ENCODE data around the gene PTGER3. TPM values are rescaled to one million over a fixed set of nuclear protein-coding genes. Genes with fewer than 3 reads are reported as not detected.

PTGER3 gene
- total and polyA plus RNA-seq, 2 of the 4 experiments (the other 2 are of a cell fraction) = not detected

- CTCF ChIA-PET = no interaction called here
- H2AK5ac ChIP-seq (ENCODE audit: low read depth, low read length) = no peak overlapping the region
- H3K4ac ChIP-seq (ENCODE audit: low read depth, low read length) = no peak overlapping the region
- no peak overlapping the region for H2AFZ ChIP-seq (replicated peaks; ENCODE audit: low read length, poor library complexity)
- no peak overlapping the region for H3K4me2 ChIP-seq (ENCODE audit: low read depth, low read length)
- H4K5ac ChIP-seq (ENCODE audit: low read depth, low read length) = no peak overlapping the region
- H2AK9ac ChIP-seq (replicated peaks; ENCODE audit: low read depth, low read length, poor library complexity) = no peak overlapping the region
- no peaks in the 10 kb centered on the region for H4K20me1 ChIP-seq (ENCODE audit: insufficient read depth, low read length)
- no peak overlapping the region for H2BK15ac ChIP-seq (ENCODE audit: low read depth, low read length)
- no peaks in the 10 kb centered on the region for H3K36me3 ChIP-seq (ENCODE audit: control insufficient read depth, insufficient read depth, low read length)
- dilution Hi-C loops (cut with HindIII; ENCODE audit: low sequenced_read_pairs, unreplicated experiment) (no loop called here), intact Hi-C loops (cut with micrococcal nuclease) (no loop called here), in situ Hi-C loops (cut with MboI; ENCODE audit: low sequenced_read_pairs) (no loop called here)
- no peaks in the 10 kb centered on the region for H3K9me1 ChIP-seq (ENCODE audit: insufficient read depth, low read length)
- H3K27me3 ChIP-seq (ENCODE audit: control insufficient read depth, insufficient read depth, low read length) = peaks cover 17% of the 10 kb centered on the region
- no peak overlapping the region for H3K23ac ChIP-seq (ENCODE audit: low read depth, low read length)
- H3K14ac ChIP-seq (replicated peaks; ENCODE audit: low read depth, low read length) = no peak overlapping the region
- H2BK20ac ChIP-seq (ENCODE audit: low read depth, low read length) = no peak overlapping the region
- H3K56ac ChIP-seq (ENCODE audit: extremely low read depth, insufficient read depth, low read length) = no peak overlapping the region
- DNase-seq (no peak), ATAC-seq (ENCODE audit: low read depth) (no peak)
- no peak overlapping the region for H4K8ac ChIP-seq (ENCODE audit: low read depth in 2 of 2, low read length in 2 of 2)
- no TSS peak for BruUV-seq (replicated peaks)
- H3K4me1 ChIP-seq (ENCODE audit: control insufficient read depth, insufficient read depth, low read length) = no peaks in the 10 kb centered on the region; the same call in 1 of the 2 replicates
- H2BK5ac ChIP-seq (ENCODE audit: low read depth, low read length, poor library complexity, severe bottlenecking) = no peak overlapping the region
- no peak overlapping the region for H3K4me3 ChIP-seq (ENCODE audit: insufficient read depth, low read depth, low read length)
- H4K91ac ChIP-seq (ENCODE audit: insufficient read depth, low read depth, low read length) = no peak overlapping the region
- H3K9ac ChIP-seq (ENCODE audit: low read depth, low read length) = no peak overlapping the region
- POLR2A ChIA-PET (ENCODE audit: unreplicated experiment) = no interaction called here
- no peak overlapping the region for H3K27ac ChIP-seq (ENCODE audit: insufficient read depth, low read length)
- WGBS, 2 experiments (ENCODE audit: extremely low coverage in 2 of 2, insufficient read length in 1 of 2) = no CpG with 5 or more reads among the region's 2 CpGs
- H2BK120ac ChIP-seq (ENCODE audit: low read depth, low read length) = no peak overlapping the region
- no peak for TF ChIP-seq FOS (IDR thresholded peaks at IDR 0.05; ENCODE audit: low read depth, low read length)
- no peak for TF ChIP-seq RFX5 (IDR thresholded peaks at IDR 0.05; ENCODE audit: low read depth, low read length)
- TF ChIP-seq MAZ (IDR thresholded peaks at IDR 0.05; ENCODE audit: borderline replicate concordance, low read depth, low read length) = no peak
- no peak overlapping the region for H3K18ac ChIP-seq (ENCODE audit: low read depth, low read length)
- no peaks in the 10 kb centered on the region; the same call in 1 of the 2 replicates for H3K9me3 ChIP-seq (ENCODE audit: control insufficient read depth, insufficient read depth, low read length)
- no peaks in the 10 kb centered on the region for H3K79me1 ChIP-seq (ENCODE audit: low read depth in 1 of 2, low read length in 2 of 2)
These were observed 5.8 kb downstream of the PTGER3 start for GRCh38 chr1:71041806-71042205.
